Activated CD4-positive, alpha-beta T cell treated with anti-CD3 and anti-CD28 coated beads, Interleukin-2, Interleukin-4, amounts not matched to agents 100 ng/mL and 50 ng/mL, durations not matched to agents 16 hours and 8 hours (primary cell): ENCODE results near the gene TEX38.
"Not testable (repeated sequence)": the region's sequence is repeated elsewhere in the genome, so short reads cannot be mapped to it uniquely, and the experiment has no call there.

Experiments
- DNase-seq: peaks from one replicate; pipeline ENCODE4 v3.0.0-alpha.2; 2020; ENCODE audit warnings: low spot score

TEX38 gene

DNA sequence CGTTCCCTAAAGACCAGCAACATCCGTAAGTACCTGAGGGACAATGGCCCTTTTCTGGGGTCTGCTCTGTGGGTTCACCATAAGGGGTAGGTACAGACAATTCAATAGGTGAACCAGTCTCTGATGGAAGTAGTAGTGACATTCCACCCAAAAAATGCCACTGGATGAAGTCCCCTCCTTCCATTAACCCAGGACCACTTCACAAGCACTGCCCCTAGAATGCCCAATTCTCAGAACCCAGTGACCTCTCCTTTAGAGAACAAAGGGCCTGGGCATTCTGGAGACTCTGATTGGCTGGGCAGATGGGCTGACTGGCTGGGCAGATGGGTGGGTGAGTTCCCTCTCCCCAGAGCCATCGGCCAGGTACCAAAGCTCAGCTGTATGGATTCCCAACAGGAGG is at the start of gene TEX38:
TEX38 (plus strand) TSS at position 301 of the 400 bp plus-strand sequence; CDS start at position 382, 81 bp downstream.
- DNase-seq = no peak

DNA sequence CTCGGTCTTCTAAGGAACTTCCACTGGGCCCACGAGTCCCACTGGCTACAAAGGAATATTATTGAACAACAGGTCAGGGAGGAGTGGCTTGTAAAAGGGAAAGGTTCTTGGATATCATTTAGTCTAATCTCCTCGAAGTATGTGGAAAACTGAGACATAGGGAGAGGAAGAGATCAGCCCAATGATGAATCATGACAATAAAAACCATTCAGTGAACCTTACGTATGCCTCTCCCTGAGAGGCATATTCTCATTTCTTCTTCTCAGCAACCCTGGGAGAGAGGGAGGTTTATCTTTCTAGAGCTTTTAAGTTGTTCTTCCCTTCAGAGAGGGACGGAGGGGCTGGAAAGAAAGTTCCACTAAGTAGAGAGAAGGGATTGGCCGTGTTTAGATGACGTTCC is 49.7 kb upstream of the TEX38 start:
- DNase-seq = no peak

DNA sequence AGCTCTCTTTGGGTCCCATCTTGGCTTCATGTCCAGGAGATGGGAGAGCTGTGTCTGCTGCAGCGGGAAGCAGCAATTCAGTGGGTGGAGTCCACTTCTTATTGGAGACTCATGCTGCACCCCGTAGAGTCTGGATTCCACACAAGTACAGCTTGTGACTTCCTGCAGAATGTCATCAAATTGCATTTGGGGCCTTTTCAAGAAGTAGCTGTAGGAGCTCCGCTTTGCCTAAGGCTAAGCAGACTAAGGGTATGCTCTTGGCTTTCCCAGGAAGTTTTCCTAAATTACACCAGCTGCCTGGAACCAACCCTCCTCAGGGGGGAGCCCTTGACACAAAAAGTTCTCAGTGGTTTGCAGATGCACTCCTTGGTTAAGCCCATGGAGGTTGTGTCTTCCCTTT is 49.3 kb upstream of the TEX38 start:
- DNase-seq = no peak

DNA sequence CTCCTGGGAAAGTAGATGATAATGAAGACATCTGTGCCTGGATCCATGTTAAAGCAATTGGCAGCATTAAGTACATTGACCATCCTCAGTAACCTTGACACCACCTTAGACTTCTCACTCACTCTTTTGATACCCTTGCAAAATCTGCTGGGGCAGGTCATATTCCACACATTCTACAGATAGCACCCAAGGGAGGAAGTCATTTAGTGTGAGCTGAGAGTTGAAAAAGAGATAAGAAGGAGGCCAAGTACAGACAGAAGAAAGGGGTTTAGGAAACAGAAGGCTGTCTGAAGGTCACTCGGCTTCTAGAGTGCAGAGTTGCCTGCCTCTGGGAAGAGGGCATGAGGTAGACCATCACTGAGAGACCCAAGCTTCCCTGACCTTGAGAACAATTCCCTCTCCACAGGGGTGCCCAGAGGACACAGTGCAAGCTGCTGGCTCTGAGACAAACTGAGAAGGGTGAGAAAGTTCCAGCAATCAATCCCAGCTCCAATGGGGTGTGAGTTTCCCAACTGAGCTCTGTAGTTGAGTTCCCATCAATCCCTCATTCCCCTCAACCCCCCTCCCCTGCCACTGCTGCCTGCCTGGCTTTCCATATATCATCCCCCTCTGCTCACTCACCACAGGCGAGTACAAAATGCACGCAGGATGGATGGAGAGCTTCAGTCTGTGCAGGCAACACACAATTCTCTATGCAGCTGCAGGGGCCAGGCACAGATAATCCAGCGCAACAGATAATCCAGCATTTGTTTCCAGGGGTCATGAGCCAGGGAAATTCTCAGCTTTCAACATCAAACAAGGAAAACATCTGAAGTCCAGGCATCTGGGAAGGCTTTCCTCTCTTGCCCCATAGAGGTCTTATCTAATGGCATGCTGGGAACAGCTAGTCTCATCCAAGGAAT is 47.7 kb upstream of the TEX38 start:
- no peak for DNase-seq

DNA sequence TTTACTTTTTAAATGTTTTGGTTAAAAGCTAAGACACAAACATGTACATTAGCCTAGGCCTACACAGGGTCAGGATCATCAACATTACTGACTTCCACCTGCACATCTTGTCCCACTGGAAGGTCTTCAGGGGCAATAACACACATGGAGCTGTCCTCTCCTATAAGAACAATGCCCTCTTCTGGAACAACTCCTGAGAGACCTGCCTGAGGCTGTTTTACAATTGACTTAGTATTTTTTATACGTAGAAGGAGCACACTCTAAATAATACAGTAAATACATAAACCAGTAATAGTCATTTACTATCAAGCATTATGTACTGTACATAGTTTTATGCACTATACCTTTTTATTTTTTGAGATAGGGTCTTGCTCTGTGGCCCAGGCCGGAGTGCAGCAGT is 40.9 kb upstream of the TEX38 start:
- no peak for DNase-seq

DNA sequence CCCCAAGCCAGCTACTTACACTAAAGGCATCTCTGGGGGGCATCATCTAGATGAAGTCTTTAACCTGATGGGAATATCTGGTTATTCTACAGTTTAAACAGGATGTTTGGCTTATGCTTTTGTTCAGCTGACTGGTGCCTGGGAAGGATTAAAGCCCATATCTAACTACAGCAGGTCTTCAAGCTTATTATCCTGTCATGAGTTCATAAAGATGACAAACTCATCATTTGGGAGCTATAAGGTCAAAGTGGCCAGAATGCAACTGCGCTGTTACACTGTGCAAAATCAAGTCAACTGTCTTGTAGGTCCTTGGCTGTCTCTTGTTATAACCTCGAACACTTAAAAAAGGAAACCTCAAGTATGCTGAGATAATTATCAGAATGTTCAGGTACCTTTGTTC is 36.4 kb upstream of the TEX38 start:
- DNase-seq = no peak

DNA sequence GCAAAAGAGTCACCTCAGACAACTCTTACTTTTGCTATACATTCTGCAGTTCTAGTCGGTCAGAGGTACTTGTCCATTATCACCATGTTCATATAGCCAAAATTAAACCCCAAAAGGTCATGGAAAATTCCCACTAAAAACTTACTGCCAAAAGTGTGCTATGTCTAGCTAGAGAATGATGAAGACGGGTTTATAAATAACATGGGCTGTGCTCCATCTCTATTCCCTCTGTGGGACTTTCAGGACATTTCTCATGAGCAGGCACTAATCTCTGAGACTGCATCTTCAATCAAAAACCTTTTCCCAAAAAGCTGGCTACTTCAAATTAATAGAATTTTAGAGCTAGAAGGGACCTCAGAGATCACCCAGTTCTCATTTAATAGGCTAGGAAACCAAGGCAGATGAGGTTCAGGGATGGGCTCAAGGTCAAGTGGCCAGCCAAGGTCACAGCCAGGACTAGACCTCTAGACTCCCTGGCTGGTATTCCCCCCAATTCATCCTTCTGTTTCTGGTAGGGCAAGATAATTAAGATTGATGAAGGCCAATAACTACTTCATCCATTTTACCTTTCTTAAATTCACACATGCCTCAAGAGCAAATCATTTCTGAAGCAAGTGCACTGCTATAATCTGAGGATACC is 34.1 kb upstream of the TEX38 start:
- no peak for DNase-seq

DNA sequence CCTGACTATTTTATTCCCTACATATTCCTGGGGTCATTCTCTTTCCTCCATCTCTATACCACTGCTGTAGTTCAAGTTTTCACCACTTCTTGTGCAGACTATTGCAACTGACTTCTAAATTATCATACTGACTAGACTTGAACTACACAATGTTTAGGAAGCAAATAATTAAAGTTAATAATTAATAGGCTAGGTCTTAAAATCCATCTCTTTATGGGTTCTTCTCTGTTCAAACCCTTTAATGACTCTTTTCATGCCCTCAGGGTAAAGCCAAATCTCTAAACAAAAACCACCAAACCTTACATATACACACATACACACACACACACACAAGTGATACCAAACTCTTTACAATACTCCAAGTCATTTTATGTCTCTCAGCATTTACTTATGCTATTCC is 32.7 kb upstream of the TEX38 start:
- no peak for DNase-seq

DNA sequence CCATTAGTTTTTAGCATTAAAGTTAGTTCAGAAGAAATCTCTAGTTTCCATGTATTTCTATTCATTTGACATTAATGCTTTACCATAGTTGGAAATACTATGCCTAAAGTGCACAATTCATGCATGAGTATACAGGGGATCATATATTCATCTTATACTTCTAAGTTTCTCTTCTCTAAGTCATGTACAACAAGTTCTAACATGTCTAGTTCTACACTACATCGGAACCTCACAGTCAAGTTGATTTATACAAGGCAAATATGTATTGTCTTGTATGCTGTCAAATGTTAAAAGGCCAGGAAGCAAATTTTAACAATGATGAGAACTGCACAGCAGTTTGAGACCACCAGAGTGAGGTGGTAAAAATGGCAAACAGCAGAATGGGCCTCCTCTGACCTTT is 32.1 kb upstream of the TEX38 start:
- no peak for DNase-seq

DNA sequence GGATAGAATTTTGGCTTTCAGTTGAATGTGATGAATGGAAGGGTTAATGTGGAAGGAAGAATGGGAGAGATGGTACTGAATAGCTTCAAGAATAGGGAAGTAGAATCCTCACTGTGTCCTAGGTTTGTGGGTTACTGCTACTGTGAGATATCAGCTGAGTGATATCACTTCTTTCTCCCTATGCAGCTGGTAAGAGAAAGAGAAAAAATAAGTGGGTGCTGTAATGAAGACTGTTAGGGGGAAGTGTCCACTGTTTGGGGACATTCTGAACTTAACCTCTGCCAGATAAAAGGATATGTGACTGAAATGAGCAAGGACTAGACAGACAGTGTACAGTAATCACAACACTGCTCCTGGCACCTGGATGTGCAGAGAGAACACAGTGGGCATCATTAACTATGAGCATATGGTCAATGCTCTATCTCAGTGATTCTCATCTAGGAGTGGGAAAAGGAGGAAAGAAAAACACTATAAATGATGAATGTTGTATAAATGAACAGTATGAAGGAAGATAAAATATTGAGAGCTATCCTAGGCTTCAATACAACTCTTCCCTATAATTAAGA is 29.5 kb upstream of the TEX38 start:
- no peak for DNase-seq

DNA sequence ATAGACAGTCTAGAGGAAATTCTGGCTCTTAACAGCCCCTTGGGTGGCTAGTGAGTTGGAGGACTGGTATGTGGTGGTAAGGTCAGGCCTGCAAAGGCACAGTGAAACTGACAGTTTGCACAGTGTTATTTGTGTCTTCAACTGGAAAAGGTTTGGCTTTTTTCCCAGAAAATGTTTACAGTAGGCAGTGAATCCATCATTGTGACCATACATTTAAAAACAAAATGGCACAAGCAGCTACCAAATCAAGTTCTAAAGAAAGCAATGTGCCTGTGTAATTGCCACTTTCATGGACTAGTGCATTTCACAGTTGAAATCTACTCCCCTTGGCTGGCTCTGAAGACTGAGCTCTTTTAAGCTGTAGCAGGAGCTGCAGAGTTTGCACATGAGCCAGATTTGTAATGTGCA is 28.3 kb upstream of the TEX38 start:
- DNase-seq = no peak

DNA sequence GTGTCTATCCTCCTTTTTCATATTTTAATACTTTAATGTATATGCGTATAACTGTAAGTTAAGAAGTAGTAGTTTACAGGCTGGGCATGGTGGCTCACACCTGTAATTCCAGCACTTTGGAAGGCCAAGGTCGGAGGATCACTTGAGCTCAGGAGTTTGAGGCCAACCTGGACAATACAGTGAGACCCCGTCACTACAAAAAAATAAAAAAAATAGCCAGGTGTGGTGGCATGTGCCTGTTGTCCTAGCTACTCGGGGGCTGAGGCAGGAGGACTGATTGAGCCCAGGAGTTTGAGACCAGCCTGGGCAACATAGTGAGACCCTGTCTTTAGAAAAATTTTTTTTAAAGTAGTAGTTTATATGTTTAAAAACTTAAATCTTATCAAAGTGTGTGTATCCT is 25.8 kb upstream of the TEX38 start:
- DNase-seq = no peak

DNA sequence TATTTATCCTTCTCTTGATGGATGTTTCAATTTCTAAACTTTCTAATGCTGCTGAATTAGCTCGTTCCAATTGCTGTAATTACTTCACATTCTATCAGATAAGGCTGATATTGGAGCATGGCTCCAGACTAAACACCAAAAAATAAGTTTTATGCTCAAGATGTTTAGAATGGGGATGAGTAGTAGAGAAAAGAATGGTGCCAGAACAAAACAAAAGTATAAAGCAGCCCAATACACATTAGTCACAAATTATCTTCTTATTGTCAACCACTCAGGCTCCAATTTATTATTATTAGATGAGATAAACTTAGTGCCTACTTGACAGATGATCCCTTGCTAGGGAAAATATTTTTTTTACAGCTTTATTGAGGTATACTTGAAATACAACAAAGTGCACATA is 25.3 kb upstream of the TEX38 start:
- no peak for DNase-seq

DNA sequence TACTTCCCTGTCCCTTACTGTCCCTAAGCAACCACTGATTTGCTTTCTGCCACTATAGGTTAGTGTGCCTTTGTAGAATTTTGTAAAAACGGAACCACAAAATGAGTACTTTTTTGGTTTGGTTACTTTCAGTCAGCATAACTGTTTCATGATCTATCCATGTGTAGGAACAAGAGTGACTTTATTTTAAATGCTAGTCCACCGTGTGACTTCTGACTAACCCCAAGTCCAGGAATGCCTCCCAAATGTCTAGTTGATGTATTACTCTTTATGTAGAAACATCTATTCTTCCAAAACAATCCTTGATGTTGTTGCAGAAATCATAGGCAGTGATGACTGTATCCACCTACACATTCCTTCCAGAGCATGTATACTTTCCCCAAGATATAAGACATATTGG is 24.8 kb upstream of the TEX38 start:
- DNase-seq = no peak

DNA sequence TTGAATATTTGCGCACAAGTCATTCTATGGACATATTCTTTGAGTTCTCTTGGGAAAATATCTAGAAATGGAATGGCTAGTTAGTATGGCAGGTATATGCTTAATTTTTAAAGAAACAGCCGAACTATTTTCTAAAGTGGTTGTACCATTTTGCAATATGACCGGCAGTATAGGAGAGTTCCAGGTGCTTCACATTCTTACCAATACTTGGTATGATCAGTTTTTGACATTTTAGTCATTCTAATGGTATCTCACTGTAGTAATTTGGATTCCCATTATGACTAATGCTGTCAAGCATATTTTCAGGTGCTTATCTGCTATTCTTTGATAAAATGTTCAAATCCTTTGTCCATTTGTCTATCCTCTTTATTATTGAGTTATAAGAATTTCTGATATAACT is 24.0 kb upstream of the TEX38 start:
- no peak for DNase-seq

DNA sequence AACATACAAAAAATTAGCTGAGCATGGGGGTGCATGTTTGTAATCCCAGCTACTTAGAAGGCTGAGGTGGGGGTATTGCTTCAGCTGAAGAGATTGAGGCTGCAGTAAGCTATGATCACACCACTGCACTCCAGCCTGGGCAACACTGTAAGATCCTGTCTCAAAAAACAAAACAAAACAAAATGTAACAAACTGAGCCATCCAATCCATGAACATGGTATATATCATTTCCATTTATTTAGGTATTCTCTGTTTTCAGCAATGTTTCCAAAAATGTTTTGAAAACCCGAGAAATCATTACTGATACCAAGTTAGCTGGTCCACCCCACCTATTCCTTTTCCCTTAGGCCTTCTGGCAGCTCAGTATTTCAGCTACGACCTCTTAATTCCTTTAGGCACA is 21.9 kb upstream of the TEX38 start:
- DNase-seq = no peak

DNA sequence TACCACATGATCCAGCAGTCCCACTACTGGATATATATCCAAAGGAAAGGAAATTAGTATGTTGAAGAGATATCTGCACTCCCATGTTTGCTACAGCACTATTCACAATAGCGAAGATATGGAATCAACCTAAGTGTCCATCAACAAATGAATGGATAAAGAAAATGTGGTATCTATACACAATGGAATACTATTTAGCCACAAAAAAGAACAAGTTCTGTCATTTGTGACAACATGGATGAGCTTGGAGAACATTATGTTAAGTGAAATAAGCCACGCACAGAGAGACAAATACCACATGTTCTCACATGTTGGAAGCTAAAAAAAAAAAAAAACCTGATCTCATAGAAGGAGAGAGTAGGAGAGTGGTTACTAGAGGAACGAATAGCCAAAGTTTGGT is 21.2 kb upstream of the TEX38 start:
- DNase-seq = no peak

DNA sequence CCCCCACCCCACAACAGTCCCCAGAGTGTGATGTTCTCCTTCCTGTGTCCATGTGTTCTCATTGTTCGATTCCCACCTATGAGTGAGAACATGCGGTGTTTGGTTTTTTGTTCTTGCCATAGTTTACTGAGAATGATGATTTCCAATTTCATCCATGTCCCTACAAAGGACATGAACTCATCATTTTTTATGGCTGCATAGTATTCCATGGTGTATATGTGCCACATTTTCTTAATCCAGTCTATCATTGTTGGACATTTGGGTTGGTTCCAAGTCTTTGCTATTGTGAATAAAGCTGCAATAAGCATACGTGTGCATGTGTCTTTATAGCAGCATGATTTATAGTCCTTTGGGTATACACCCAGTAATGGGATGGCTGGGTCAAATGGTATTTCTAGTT is 20.5 kb upstream of the TEX38 start:
- DNase-seq = not testable (repeated sequence)

DNA sequence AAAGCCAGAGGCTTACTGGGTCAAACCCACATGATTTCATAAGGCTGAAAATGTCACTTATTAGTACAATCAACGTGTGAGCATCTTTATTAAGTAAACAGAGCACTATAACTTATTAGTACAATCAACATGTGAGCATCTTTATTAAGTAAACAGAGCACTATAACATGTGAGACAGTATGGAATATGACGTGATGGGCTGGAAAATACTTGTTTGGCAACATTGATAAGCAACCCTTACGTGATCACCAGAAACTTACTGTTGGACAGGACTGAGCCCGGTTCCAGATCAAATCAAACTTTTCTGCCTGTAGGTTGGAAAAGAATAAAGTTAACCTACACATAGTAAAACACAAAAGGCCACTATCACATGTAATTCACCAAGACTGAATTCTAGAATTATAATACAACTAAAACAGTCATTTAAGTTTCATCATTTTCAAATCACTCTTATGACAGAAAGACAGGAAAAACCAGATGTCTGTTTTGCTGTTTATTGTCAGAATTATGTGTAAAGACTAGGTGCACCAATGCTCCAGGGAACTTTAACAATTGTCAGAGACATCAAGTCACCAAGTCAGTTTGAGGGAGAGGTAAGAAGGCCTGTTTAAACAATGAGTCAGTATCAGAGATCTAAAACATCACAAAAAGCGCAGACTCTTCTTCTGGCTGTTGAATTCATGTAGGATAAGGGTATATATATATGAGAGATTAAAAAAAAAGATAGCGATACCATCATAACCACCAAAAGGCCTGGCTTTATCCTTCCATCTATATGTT is 19.1 kb upstream of the TEX38 start:
- DNase-seq = no peak

DNA sequence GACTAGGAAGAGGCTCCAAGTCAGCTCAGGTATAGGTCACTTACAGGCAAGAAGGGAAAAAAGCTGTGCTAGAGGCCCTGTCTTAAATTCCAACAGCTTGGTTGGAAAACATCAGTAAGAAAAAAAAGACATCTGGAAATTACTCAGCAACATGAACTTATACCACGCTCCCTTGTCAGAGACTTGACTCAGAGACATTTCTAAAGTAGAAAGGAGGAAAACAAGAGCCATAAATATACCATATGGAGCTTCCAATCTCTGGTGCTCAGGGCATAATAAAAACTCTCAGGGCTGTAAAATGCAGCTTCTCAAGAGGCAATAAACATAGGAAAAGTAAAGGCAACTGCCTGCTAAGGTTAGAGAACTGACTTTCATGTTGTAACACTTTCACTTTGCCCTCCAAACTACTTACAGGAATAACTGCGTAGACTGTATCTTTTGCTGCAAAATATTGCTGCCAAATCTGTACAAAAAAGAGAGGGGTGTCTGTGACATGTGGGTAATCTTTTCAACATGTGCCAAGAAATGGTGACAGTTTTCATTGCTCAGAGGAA is 18.2 kb upstream of the TEX38 start:
- DNase-seq = no peak

DNA sequence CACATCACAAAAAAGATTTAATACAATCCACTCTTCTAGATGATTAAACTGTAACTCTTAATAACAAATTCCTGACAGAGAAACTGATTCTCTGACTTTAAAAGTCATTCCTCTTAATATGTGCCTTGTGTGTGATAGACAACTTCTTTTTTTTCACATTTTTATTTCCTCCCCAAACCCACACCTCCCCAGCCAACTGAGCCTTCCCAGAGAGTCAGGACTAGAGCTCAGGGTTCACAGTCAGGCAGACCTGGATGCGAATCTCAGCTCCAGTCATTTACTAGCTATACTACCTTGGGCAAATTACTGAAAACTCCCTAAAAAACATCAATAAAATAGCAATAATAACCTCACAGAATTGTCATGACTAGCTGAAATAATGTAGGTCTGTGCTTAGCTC is 17.6 kb upstream of the TEX38 start:
- DNase-seq = no peak

DNA sequence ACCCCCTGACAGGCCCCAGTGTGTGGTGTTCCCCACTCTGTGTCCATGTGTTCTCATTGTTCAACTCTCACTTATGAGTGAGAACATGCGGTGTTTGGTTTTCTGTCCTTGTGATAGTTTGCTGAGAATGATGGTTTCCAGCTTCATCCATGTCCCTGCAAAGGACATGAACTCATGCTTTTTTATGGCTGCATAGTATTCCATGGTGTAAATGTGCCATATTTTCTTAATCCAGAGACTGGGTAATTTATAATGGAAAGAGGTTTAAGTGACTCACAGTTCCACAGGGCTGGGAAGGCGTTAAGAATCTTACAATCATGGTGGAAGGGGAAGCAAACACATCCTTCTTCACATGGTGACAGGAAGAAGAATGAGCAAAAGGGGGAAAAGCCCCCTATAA is 17.0 kb upstream of the TEX38 start:
- DNase-seq = not testable (repeated sequence)
